GM18507 (cell line): ENCODE results near the gene SHOC2.

Source experiments
- DNase-seq: peaks from one replicate; pipeline ENCODE4 v3.0.0; 2011; ENCODE audit warnings: low read depth; ENCODE audit not compliant: insufficient read length; ENCODE audit errors: extremely low spot score
- FAIRE-seq: peaks from 2 replicates; lab custom pipeline; 2011; peaks lifted over from hg19 to GRCh38; lab: Jason Lieb, UNC

SHOC2 gene

GRCh38 chr10:110972231-110973134 lies 53.1 kb downstream of the SHOC2 start:
- DNase-seq: no peak
- no peak for FAIRE-seq

- FAIRE-seq (no peak), DNase-seq (no peak)
Measured at GRCh38 chr10:110973400-110973799, 54.0 kb downstream of the SHOC2 start.

GRCh38 chr10:110976577-110976976 lies 57.2 kb downstream of the SHOC2 start:
- DNase-seq (no peak), FAIRE-seq (no peak)

GRCh38 chr10:110977662-110978061 lies 58.3 kb downstream of the SHOC2 start:
- no peak for FAIRE-seq

GRCh38 chr10:110978204-110978603 lies 58.8 kb downstream of the SHOC2 start:
- no peak for DNase-seq

More at GRCh38 chr10:110977662-110978061, 58.3 kb downstream of the SHOC2 start:
- DNase-seq: no peak

GRCh38 chr10:110979611-110980010 lies 60.2 kb downstream of the SHOC2 start:
- no peak for FAIRE-seq

More at GRCh38 chr10:110978204-110978603, 58.8 kb downstream of the SHOC2 start:
- FAIRE-seq: no peak

GRCh38 chr10:110980807-110981206 lies 61.4 kb downstream of the SHOC2 start:
- FAIRE-seq (no peak), DNase-seq (no peak)

More at GRCh38 chr10:110979611-110980010, 60.2 kb downstream of the SHOC2 start:
- no peak for DNase-seq

- FAIRE-seq (peak; percentile 9), DNase-seq (no peak)
Measured at GRCh38 chr10:110983466-110983865, 64.1 kb downstream of the SHOC2 start.

- DNase-seq (no peak), FAIRE-seq (peak; percentile 46)
Measured at GRCh38 chr10:110985497-110986275, 66.3 kb downstream of the SHOC2 start.

- DNase-seq (no peak), FAIRE-seq (no peak)
Measured at GRCh38 chr10:110989016-110989415, 69.6 kb downstream of the SHOC2 start.

GRCh38 chr10:110992006-110992800 lies 72.8 kb downstream of the SHOC2 start:
- no peak for FAIRE-seq

GRCh38 chr10:110993024-110993693 lies 73.8 kb downstream of the SHOC2 start:
- peak; percentile 33 for FAIRE-seq

More at GRCh38 chr10:110992006-110992800, 72.8 kb downstream of the SHOC2 start:
- DNase-seq: no peak

GRCh38 chr10:110994406-110995086 lies 75.1 kb downstream of the SHOC2 start:
- DNase-seq (no peak), FAIRE-seq (no peak)

More at GRCh38 chr10:110993024-110993693, 73.8 kb downstream of the SHOC2 start:
- DNase-seq: no peak

- FAIRE-seq (no peak), DNase-seq (no peak)
Measured at GRCh38 chr10:110995301-110995700, 75.9 kb downstream of the SHOC2 start.

- FAIRE-seq (no peak), DNase-seq (no peak)
Measured at GRCh38 chr10:110996256-110996655, 76.9 kb downstream of the SHOC2 start.

- no peak for FAIRE-seq
- no peak for DNase-seq
Measured at GRCh38 chr10:111004016-111004415, 84.6 kb downstream of the SHOC2 start.

- DNase-seq (no peak), FAIRE-seq (no peak)
Measured at GRCh38 chr10:111007486-111007885, 88.1 kb downstream of the SHOC2 start.

- no peak for FAIRE-seq
- DNase-seq: no peak
Measured at GRCh38 chr10:111015181-111015580, 95.8 kb downstream of the SHOC2 start.
